Neural cell (in vitro differentiated cells): Measurements from ENCODE around the gene GCNT2. TPM values are rescaled to one million over a fixed set of nuclear protein-coding genes. Genes with fewer than 3 reads are reported as not detected.

ENCODE experiments used
- H2AFZ ChIP-seq: fragments of 200-600, 300-800 bp; sonication (generic), shearing (Covaris generic); 2 replicates; pipeline ENCODE4 v1.6.0; 2014; ENCODE audit warnings: low read depth, mild to moderate bottlenecking, antibody characterized with exemption, low read length, moderate library complexity
- H3F3A ChIP-seq: fragments of 200-600 bp; shearing (Covaris generic); 2 replicates; pipeline ENCODE4 v1.6.1; 2016; ENCODE audit warnings: mild to moderate bottlenecking, moderate library complexity, mixed read lengths, antibody characterized with exemption, low read length; ENCODE audit not compliant: insufficient read depth, poor library complexity, severe bottlenecking
- H3K27ac ChIP-seq: fragments of 200-600, 300-800 bp; sonication (generic), shearing (Covaris generic); 2 replicates; pipeline ENCODE4 v1.5.1; 2014; ENCODE audit warnings: mild to moderate bottlenecking, low read length, moderate library complexity
- H3K27me3 ChIP-seq: fragments of 300-800, 200-600 bp; sonication (generic), shearing (Covaris generic); 2 replicates; pipeline ENCODE4 v1.6.0; 2014; ENCODE audit warnings: mild to moderate bottlenecking, low read depth, low read length, moderate library complexity; ENCODE audit not compliant: insufficient read depth
- H3K36me3 ChIP-seq: fragments of 300-800, 200-600 bp; sonication (generic), shearing (Covaris generic); 2 replicates; pipeline ENCODE4 v1.5.1; 2014; ENCODE audit warnings: mild to moderate bottlenecking, antibody characterized with exemption, low read length, moderate library complexity; ENCODE audit not compliant: insufficient read depth
- H3K4me2 ChIP-seq: fragments of 300-800, 200-600 bp; sonication (generic), shearing (Covaris generic); 2 replicates; pipeline ENCODE4 v1.6.0; 2014; ENCODE audit warnings: mild to moderate bottlenecking, low read length
- H3K4me3 ChIP-seq: fragments of 300-800, 200-600 bp; sonication (generic), shearing (Covaris generic); 2 replicates; pipeline ENCODE4 v1.5.1; 2014; ENCODE audit warnings: mild to moderate bottlenecking, low read length, moderate library complexity
- H3K79me2 ChIP-seq: fragments of 200-600 bp; shearing (Covaris generic); replicated peaks from 2 replicates; pipeline ENCODE4 v1.6.0; 2014; ENCODE audit warnings: mild to moderate bottlenecking, low read length, moderate library complexity; ENCODE audit not compliant: insufficient read depth
- H3K9ac ChIP-seq: fragments of 300-800, 200-600 bp; sonication (generic), shearing (Covaris generic); 2 replicates; pipeline ENCODE4 v1.6.1; 2016; ENCODE audit warnings: mild to moderate bottlenecking, low read length, mixed read lengths
- H3K9me2 ChIP-seq: fragments of 200-600 bp; shearing (Covaris generic); 2 replicates; pipeline ENCODE4 v1.6.1; 2016; ENCODE audit warnings: mild to moderate bottlenecking, low read length, mixed read lengths; ENCODE audit not compliant: insufficient read depth
- H3K9me3 ChIP-seq: fragments of 200-600, 300-800 bp; sonication (generic), shearing (Covaris generic); 2 replicates; pipeline ENCODE4 v1.6.1; 2016; ENCODE audit warnings: mild to moderate bottlenecking, mixed run types, low read length, moderate library complexity, mixed read lengths
- H4K20me1 ChIP-seq: fragments of 200-600 bp; shearing (Covaris generic); 2 replicates; pipeline ENCODE4 v1.6.1; 2016; ENCODE audit warnings: mild to moderate bottlenecking, mixed run types; ENCODE audit not compliant: insufficient read depth
- EP300 ChIP-seq: fragments of 450-650 bp; conservative IDR thresholded peaks from 2 replicates; pipeline ENCODE4 v1.6.1; 2014; ENCODE audit warnings: antibody characterized with exemption, mild to moderate bottlenecking, moderate library complexity; ENCODE audit not compliant: poor library complexity, severe bottlenecking
- EZH2 ChIP-seq: fragments of 200-600, 300-800 bp; shearing (Covaris generic), sonication (generic); IDR thresholded peaks from 2 replicates; pipeline ENCODE4 v1.6.1; 2014; ENCODE audit warnings: antibody characterized with exemption, low read length, borderline replicate concordance, mild to moderate bottlenecking; ENCODE audit not compliant: insufficient read depth, poor library complexity, severe bottlenecking
- MXI1 ChIP-seq: fragments of 450-650 bp; conservative IDR thresholded peaks from 2 replicates; pipeline ENCODE4 v1.6.1; 2014; ENCODE audit warnings: antibody characterized with exemption, mild to moderate bottlenecking; ENCODE audit not compliant: poor library complexity, severe bottlenecking
- POLR2AphosphoS5 ChIP-seq: IDR thresholded peaks from 2 replicates; pipeline ENCODE4 v1.6.1; 2012
- RAD21 ChIP-seq: fragments of 450-650 bp; conservative IDR thresholded peaks from 2 replicates; pipeline ENCODE4 v1.6.1; 2014; ENCODE audit warnings: antibody characterized with exemption, mild to moderate bottlenecking, moderate library complexity
- SMC3 ChIP-seq: fragments of 450-650 bp; conservative IDR thresholded peaks from 2 replicates; pipeline ENCODE4 v1.6.1; 2014; ENCODE audit warnings: antibody characterized with exemption, mild to moderate bottlenecking, moderate library complexity; ENCODE audit not compliant: poor library complexity
- TAF1 ChIP-seq: IDR thresholded peaks from 2 replicates; pipeline ENCODE4 v1.6.1; 2012; ENCODE audit warnings: low read depth
- polyA plus RNA-seq: library from polyadenylated mRNA; depleted of rRNA; stranded (reverse); fragments of >200 nt; gene quantifications from 2 replicates; pipeline ENCODE4 v1.2.3, GENCODE V29; 2014
- TF ChIP-seq, protein P1 (sequence below): IDR thresholded peaks from 2 replicates; pipeline ENCODE4 v1.6.1; 2012; ENCODE audit warnings: borderline replicate concordance
- TF ChIP-seq, protein P2 (sequence below): fragments of 450-650 bp; IDR thresholded peaks from 2 replicates; pipeline ENCODE4 v1.5.1; 2014; ENCODE audit warnings: antibody characterized with exemption, mild to moderate bottlenecking, moderate library complexity; ENCODE audit not compliant: poor library complexity, severe bottlenecking

The GCNT2 gene
- polyA plus RNA-seq, 1 donor from 2014 or later: 9.4 TPM

DNA sequence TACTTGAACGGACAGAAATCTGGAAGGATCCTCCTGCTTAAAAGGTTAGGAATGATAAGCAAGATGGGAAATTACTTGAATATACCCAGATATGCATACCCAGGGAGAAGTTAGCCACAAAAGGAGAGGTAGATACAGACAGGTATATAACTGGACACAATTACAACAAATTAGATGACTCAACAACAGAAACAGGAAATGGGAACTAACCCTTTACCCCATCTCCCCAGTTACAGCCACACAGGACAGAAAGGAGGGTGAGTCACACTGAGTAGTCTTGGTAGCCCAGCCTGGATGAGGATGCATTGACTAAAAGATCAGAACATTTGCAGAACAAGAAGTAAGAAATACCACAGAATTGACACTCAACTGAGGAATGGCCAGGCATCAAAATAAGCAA is 112.1 kb downstream of the GCNT2 start:
- no peak overlapping the region for H3K4me2 ChIP-seq
- no peaks in the 10 kb centered on the region for H3K36me3 ChIP-seq

DNA sequence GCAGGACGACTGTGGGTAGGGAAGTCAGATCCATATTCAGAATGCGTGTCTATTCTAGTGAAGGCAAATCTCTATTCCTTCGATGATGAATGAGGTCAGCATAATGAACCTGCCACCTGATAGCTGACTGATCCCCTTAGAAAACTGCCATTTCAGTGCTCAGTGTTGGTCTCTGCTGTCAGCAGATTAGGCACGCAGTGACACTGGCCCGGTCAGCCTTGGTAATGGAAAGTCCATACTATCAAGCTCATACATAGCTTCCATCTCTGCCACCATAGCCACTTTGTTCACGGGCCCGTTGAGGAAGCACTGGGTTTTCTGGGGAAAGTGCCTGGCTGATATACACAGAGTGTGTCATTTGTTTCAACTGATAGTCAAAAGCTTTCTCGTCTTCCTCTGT is 119.3 kb downstream of the GCNT2 start:
- H4K20me1 ChIP-seq: no peaks in the 10 kb centered on the region
- no peaks in the 10 kb centered on the region for H3K9me3 ChIP-seq
- H3K4me3 ChIP-seq: no peak overlapping the region
- no peaks in the 10 kb centered on the region for H3K79me2 ChIP-seq
- no peak for TF ChIP-seq EZH2
- no peak for TF ChIP-seq RAD21
- TF ChIP-seq SMC3: no peak
- no peak for TF ChIP-seq POLR2AphosphoS5
- TF ChIP-seq TAF1: no peak
- TF ChIP-seq, protein P1, sequence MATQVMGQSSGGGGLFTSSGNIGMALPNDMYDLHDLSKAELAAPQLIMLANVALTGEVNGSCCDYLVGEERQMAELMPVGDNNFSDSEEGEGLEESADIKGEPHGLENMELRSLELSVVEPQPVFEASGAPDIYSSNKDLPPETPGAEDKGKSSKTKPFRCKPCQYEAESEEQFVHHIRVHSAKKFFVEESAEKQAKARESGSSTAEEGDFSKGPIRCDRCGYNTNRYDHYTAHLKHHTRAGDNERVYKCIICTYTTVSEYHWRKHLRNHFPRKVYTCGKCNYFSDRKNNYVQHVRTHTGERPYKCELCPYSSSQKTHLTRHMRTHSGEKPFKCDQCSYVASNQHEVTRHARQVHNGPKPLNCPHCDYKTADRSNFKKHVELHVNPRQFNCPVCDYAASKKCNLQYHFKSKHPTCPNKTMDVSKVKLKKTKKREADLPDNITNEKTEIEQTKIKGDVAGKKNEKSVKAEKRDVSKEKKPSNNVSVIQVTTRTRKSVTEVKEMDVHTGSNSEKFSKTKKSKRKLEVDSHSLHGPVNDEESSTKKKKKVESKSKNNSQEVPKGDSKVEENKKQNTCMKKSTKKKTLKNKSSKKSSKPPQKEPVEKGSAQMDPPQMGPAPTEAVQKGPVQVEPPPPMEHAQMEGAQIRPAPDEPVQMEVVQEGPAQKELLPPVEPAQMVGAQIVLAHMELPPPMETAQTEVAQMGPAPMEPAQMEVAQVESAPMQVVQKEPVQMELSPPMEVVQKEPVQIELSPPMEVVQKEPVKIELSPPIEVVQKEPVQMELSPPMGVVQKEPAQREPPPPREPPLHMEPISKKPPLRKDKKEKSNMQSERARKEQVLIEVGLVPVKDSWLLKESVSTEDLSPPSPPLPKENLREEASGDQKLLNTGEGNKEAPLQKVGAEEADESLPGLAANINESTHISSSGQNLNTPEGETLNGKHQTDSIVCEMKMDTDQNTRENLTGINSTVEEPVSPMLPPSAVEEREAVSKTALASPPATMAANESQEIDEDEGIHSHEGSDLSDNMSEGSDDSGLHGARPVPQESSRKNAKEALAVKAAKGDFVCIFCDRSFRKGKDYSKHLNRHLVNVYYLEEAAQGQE: no peak
- TF ChIP-seq, protein P2, sequence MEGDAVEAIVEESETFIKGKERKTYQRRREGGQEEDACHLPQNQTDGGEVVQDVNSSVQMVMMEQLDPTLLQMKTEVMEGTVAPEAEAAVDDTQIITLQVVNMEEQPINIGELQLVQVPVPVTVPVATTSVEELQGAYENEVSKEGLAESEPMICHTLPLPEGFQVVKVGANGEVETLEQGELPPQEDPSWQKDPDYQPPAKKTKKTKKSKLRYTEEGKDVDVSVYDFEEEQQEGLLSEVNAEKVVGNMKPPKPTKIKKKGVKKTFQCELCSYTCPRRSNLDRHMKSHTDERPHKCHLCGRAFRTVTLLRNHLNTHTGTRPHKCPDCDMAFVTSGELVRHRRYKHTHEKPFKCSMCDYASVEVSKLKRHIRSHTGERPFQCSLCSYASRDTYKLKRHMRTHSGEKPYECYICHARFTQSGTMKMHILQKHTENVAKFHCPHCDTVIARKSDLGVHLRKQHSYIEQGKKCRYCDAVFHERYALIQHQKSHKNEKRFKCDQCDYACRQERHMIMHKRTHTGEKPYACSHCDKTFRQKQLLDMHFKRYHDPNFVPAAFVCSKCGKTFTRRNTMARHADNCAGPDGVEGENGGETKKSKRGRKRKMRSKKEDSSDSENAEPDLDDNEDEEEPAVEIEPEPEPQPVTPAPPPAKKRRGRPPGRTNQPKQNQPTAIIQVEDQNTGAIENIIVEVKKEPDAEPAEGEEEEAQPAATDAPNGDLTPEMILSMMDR: no peak
- no peak for TF ChIP-seq EP300
- no peak for TF ChIP-seq MXI1
- H3K27me3 ChIP-seq: no peaks in the 10 kb centered on the region
- H3K4me2 ChIP-seq: no peak overlapping the region
- no peak overlapping the region for H3K9ac ChIP-seq
- no peaks in the 10 kb centered on the region for H3K36me3 ChIP-seq
- no peaks in the 10 kb centered on the region for H3F3A ChIP-seq
- H3K27ac ChIP-seq: no peak overlapping the region
- H3K9me2 ChIP-seq: no peaks in the 10 kb centered on the region
- no peak overlapping the region for H2AFZ ChIP-seq

More for the DNA sequence above, 112.1 kb downstream of the GCNT2 start:
- no peak overlapping the region for H3K4me3 ChIP-seq
- H3K27me3 ChIP-seq: no peaks in the 10 kb centered on the region
- no peak overlapping the region for H2AFZ ChIP-seq
- no peak overlapping the region for H3K9ac ChIP-seq
- no peaks in the 10 kb centered on the region for H4K20me1 ChIP-seq
- no peaks in the 10 kb centered on the region for H3K9me3 ChIP-seq
- TF ChIP-seq EP300: no peak
- TF ChIP-seq EZH2: no peak
- TF ChIP-seq POLR2AphosphoS5: no peak
- TF ChIP-seq, protein P1: no peak
- no peak for TF ChIP-seq SMC3
- no peak for TF ChIP-seq RAD21
- no peak for TF ChIP-seq TAF1
- H3F3A ChIP-seq: no peaks in the 10 kb centered on the region
- H3K79me2 ChIP-seq: no peaks in the 10 kb centered on the region
- H3K27ac ChIP-seq: no peak overlapping the region
- no peaks in the 10 kb centered on the region for H3K9me2 ChIP-seq
